ENCODE results near the gene SPEN.

SPEN gene

GRCh38 chr1:15939181-15940109 is 91.9 kb downstream of the SPEN start:
- DNase-seq: no peak

GRCh38 chr1:15940110-15941043 is 92.9 kb downstream of the SPEN start:
- no peak for DNase-seq

- DNase-seq: no peak
These were observed 93.7 kb downstream of the SPEN start for GRCh38 chr1:15941044-15941840.

- no peak for DNase-seq
These were observed 94.6 kb downstream of the SPEN start for GRCh38 chr1:15941899-15942660.

- no peak for DNase-seq
These were observed 95.3 kb downstream of the SPEN start for GRCh38 chr1:15942661-15943327.

- no peak for DNase-seq
These were observed 96.0 kb downstream of the SPEN start for GRCh38 chr1:15943328-15943991.

GRCh38 chr1:15943992-15944307 is 96.4 kb downstream of the SPEN start:
- DNase-seq: no peak

- DNase-seq: no peak
These were observed 97.0 kb downstream of the SPEN start for GRCh38 chr1:15944308-15945010.

- no peak for DNase-seq
These were observed 97.7 kb downstream of the SPEN start for GRCh38 chr1:15945011-15945831.

GRCh38 chr1:15945832-15946448 is 98.4 kb downstream of the SPEN start:
- DNase-seq: no peak

- no peak for DNase-seq
These were observed 99.3 kb downstream of the SPEN start for GRCh38 chr1:15946571-15947381.

GRCh38 chr1:15947382-15948090 is 100.0 kb downstream of the SPEN start:
- no peak for DNase-seq

- DNase-seq: peak; percentile 51
These were observed 100.6 kb downstream of the SPEN start for GRCh38 chr1:15948091-15948591.

GRCh38 chr1:15948595-15949452 is 101.3 kb downstream of the SPEN start:
- peak; percentile 51 for DNase-seq

- peak; percentile 97 for DNase-seq
These were observed 102.1 kb downstream of the SPEN start for GRCh38 chr1:15949453-15950245.
